Hippocampal formation (tissue), 2 donors: ENCODE results near the gene OSBPL10.
"Not testable (repeated sequence)": the region's sequence is repeated elsewhere in the genome, so short reads cannot be mapped to it uniquely, and the experiment has no call there.

Experiments used
- DNase-seq, 2 donors: peaks; one replicate each; lab custom pipeline; 2025; lab: John Stamatoyannopoulos, UW

The OSBPL10 gene

DNA sequence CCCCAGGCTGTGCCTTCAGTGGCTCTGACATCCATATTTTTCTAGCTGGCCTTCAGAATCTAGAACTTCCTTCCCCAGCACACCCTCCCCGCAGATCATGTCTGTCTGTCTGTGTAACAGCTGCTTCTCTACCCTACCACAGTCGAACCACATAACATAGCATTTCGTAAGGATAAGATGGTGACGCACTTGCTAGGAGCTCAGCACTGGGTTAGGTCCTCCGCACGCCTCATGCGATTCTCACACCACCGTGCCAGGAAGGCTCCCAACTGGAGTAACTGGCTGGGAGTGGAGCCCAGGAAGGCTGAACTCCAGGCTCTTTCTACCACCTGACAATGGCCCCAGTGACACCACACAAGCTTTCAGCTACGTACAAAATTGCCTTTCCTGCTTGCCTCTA is 279.8 kb downstream of the OSBPL10 start:
- DNase-seq: no peak

DNA sequence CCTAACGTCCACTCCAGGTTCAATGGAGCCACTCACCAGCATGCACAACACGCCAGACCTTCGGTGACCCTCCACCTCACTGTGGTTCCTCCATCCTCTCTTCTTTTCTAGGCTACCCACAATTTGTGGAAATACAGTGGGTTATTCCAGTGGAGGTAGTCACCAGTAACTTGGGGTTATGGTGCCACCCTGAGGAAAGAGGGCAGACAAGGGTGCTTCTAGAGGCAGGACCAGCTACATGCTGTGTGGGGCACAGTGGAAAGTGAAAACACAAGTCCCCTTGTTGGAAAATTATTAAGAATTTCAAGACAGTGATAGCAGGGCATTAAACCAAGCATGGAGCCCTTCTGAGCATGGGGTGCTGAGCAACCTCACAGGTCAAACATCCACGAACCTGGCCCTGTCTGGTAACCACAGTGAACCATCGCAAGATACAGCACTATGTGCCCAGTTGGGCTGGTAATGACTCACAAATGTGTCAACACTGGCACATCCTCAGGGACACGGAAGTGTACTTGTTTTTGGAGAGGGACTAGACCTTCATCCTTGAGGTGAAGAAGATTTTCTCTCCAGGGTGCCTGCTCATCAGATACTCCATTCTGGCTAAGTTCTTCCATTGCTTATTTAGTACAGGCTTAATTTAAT is 281.6 kb downstream of the OSBPL10 start:
- no peak for DNase-seq

DNA sequence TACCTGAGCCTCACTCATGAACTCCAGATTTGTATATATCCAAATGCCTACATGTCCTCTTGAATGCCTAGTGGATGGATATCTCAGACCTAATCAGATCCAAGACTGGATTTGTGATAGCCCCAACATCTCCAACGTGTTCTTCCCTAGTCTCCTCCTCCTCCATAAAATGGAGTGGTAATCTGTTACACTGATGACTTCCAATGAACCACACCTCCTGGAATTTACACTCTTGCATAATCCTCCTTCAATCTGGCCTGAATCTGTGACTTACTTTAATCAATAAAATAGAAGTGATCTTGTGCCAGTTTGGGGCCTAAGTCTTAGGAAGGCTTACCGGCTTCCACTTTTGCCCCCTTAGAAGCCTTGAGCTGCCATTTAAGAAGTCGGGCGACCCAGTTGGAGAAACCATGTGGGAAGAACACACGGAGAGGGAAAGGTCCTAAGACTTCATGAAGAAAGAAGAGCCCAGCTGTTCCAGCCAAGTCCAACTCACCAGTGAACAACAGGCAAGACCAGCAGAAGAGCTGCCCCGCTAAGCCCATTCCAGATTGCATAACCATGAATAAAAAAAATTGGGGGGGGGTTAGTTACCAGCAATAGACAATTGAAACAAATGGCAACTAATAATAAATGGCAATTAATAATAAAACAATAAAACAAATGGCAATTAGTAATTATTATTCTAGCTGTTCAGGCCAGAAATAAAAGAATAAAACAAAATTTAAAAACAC is 284.1 kb downstream of the OSBPL10 start:
- no peak for DNase-seq

DNA sequence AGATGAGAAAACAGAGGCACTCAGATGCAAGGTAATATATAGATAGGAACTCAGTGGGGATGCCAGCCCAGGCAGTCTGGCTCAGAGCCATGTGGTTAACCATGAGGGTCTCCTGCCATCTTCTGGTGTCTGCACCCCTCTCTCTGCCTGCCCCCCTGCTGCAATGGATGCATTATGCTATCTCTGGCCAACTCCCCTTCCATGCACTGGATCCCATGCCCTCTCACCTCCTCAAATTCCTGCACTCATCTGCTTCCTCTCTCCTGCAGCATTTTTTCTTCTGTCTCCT is 285.1 kb downstream of the OSBPL10 start:
- DNase-seq: no peak

DNA sequence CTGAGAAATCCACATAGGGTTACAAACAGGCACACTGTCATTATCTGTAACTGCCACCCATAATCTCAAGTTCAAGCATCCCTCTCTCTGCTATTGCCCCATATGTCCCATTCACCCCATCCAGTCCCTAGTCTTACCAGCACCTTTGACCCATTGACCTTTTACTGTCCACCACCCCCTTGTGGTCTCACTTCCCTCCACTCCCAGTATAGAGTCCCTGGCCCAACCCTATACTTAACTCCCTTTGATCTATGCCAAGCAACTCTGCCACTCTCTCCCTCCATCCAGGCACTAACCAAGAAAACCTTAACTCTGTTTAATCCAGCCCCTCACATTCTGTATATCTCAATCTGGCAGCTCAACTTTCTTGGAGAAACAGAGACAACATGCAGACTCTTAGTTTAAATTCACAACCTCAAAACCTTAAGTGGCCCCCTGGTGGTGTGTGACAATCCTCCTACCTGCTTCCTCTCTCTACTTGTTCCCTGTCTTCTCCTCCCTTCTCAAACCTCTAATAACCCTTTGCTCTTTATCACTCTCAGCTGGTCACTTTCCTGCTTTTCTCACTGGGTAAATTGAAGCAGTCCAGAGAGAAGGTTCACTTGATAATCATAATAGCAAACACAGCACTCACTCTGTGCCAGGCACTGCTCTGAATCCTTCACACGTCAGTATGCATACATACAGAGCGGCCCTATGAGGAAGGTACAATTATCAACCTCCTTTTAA is 285.6 kb downstream of the OSBPL10 start:
- no peak for DNase-seq

DNA sequence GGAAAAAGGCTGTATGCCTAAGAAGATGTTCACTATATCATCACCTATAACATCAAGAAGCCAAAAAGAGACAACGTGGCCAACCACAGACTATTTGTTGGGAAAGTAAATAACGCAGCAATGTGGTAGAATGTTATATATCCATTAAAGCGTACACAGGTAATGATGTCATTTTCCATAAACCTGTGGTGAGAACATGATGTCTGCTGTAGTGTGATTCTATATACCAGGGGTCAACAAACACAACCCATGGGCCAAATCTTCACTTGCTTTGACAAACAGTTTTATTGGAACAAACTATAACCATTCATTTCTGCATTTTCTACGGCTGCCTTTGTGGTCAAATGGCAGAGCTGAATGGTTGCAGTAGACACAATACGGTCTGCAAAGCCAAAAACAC is 287.7 kb downstream of the OSBPL10 start:
- DNase-seq: no peak

DNA sequence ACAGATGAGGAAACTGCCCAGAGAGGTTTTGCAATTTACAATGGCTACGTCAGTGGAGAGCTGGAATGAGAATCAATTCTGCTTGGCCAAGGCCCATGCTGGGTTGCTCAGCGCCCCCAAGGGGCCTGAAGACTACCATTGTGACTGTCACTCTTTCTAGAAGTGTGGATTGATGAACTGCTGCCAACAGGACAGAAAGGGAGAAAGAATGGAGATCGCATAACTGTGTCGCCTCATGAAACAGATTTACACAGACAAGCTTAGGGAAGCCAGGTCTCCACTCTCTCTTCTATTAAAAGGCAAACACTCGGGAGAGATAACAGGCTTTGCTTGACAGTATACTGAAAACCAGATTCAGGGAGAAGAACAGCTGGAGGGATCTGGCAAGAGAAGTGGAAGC is 288.3 kb downstream of the OSBPL10 start:
- DNase-seq: no peak

DNA sequence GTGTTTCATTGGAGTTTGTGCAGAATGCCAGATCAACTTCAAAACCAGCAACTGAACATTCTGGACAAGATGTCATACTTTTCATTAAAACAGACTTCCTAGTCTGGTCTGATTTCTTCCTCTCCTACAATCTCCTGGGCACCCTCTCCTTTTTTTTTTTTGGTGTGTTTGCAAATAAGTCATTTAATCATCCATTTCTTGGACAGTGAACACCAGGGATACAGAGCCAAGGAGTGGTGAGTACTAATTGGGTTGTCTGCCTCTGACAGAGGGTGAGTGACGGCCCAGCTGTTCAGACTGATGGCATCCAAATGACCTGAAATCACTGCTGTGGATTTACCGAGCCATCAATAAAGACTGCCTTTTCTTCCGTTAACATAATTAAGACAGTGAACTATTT is 290.3 kb downstream of the OSBPL10 start:
- no peak for DNase-seq

DNA sequence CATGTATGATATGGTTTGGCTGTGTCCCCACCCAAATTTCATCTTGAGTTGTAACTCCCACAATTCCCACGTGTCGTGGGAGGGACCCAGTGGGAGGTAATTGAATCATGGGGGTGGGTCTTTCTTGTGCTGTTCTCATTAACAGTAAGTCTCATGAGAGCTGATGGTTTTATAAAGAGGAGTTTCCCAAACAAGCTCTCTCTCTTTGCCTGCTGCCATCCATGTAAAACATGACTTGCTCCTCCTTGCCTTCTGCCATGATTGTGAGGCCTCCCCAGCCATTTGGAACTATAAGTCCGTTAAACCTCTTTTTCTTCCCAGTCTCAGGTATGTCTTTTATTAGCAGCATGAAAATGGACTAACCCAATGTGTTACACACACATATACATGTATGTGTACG is 291.5 kb downstream of the OSBPL10 start:
- DNase-seq: not testable (repeated sequence)

DNA sequence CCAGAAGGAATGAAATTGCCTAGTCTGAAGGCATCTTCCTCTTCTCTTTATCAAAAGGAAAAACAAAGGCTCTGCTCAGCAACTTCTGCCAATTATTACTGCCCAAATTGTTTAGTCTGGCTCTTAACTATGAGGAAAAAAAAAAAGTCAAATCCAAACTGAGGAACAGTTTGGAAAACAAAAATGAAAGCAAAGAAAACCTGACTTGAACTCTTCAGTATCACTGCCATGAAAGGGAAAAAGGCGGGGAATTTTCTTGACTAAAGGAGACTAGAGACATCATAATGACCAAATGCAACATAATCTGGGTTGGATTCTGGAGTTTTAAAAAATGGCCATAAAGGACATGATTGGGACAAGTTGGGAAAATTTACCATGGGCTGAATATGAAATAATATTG is 292.1 kb downstream of the OSBPL10 start:
- DNase-seq: no peak

DNA sequence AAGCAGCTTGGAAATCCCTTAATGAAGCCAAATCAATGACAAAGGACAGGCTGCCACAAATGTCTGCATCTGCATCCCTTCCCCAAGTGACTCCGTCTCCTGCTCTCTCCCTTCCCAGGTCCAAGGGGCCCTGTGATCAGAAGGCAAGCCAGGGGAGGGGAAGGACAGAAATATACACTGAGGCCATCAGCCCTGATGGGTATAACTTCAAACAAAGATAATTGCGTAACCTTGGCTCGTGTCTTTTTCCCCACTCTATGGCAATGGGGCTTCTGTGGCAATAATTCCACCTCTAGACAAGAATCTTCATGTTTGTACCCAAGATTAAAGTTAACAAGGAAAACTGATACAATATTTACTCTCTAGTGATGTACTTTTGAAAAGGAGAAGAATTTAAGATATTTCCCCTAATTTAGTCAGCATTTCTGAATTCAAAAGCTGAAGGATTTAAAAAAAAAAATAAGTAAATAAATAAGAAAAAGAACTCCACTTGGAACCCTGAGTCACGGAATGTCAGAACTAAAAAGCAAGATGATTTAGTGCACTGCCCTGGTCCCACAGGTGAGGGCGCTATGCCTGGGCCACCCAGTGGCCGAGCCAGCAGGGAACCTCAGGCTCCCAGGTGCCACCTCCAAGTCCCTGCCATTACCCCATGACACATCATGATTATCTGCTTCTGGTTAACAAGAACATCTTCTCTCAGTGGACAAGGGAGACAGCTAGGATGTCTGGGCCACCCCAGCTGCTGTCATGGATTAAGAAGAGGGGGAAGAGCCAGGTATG is 293.9 kb downstream of the OSBPL10 start:
- DNase-seq: no peak

DNA sequence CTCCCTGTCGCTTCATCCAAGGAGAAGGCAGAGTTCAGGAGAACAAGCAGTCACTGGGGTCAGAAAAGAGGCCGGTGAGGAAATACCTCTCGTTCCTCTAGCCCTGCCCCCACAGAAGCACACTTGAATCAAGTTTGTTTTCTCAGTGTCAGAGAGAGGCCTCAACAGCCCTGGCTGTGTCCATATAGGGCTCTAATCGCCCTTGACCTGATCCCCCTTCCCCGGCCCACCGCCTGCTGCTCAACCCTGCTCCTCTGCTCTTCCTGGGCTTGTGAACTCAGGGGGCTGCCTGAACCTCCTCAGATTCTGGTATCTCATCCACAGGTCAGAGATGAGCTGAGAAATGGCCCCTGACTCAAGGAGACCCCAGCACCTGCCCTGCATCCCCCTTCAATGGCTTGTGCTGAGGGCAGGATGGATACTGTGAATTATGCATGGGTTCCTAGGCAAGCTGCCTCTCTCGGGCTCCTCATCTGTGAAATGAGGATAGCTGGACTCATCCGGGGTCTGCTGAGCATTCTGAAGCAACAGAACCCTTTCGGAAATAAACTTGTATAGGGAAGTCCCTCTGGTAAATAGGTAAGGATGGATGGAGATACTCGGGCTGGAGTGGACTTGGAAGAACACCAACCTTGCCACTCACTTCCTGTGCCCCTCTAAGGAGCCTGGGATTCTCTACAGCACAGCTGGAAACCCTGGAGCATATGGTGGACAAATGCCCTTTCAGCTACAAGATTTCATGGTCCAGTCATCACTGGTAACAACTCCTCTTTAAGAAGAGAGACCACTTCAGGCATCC is 300.8 kb downstream of the OSBPL10 start:
- DNase-seq: no peak

DNA sequence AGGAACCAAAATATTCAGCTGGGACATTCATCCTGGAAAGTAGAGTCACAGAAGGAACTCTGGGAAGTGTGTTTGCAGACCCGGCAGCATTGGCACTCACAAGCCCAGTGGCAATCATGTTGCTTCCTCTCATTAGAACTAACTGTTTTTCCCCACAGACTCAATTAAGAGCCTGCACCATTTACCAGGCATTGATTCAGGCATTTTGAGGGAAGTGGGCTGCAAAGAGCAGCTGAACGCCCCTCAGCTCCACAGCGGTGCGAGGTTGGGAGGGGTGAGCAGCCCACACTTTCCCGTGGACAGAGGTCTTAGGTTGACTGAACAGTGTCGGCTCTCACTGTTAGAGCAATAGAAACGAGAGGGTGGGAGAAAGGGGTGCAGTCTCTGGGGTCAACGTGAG is 304.5 kb downstream of the OSBPL10 start:
- no peak for DNase-seq

DNA sequence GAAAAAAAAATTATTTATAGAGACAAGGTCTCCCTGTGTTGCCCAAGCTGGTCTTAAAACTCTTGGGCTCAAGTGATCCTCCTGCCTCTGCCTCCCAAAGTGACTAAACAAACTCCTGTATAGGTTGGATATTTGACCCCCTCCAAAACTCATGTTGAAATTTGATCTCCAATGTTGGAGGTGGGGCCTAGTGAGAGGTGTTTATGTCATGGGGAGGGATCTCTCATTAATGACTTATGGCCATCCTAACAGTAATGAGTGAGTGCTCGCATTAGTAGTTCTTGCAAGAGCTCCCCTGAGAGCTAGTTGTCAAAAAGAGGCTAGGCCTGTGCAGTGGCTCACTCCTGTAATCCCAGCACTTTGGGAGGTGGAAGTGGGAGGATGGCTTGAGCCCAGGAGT is 307.1 kb downstream of the OSBPL10 start:
- DNase-seq: no peak

DNA sequence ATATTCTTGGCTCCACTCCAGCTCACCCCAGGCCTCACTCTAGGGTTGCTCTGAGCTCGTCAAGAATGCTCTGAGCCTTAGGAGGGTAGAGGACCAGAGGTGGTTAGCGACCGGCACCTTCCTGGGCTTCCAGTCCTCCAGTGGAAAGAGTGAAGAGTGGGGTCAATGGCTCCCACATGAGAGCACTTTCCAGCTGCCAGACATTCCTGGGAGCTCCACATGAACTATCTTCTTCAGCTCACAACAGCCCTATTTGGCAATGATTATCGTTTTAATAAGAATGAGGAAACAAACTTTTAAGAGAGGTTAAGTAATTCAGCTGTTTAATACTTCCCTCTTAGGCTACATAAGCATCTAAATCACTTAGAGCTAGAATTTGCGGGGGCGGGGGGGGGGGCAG is 309.1 kb downstream of the OSBPL10 start:
- DNase-seq: no peak

DNA sequence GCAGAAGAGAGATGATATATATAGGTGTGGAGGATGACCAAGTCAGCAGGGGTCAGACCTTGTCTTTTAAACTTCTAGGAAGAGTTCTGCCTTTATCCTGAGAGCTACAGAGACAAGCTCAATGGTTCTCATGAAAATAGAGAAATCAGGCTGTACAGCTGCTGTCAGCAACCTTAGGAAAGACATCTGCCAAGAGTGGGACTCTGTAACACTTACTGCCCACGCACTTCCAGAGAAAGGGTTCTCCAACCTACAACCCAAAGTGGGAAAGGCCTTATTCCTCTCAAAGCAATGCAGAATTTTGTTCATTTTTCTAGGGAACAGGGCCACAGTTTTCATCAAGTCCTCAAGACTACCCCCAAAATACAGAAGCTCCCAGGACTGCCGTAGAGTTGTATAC is 309.6 kb downstream of the OSBPL10 start:
- no peak for DNase-seq

DNA sequence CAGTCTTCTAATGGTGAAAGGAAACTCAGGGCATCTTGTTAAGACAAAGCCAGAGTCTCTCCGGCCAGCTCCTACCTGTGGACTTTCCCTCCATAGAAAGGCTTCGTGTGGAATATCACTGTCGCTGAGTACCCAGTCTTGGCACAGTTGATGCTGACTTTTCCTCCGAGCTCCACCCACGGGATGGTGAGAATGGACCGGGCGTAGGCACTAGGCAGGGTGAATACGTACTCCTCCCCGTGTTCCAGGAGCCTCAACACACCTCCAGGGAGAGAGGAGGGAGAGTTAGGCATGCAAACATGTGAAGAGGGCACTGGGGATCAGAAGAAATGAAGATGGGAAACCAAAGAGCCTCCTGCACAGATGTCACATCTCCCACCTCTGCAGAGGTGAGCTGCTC is 310.3 kb downstream of the OSBPL10 start:
- DNase-seq: no peak

DNA sequence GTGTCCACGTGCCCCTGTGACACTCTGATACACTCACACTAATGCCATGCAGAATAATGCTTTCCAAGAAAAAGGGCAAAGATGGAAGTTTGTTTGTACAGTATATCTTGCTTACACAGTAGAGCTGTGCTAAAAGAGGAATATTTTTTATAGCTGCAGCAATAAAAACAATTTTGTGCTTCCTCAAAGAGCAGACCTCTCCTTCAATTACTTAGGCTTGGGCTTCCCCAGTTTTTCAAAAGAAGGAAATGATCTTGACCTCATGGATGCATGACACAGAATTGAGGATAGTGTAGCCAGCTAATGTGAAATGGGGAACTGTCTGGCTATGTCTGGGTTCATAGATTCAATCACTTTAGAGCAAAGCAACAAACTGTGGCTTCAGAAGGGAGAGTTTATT is 310.9 kb downstream of the OSBPL10 start:
- no peak for DNase-seq

DNA sequence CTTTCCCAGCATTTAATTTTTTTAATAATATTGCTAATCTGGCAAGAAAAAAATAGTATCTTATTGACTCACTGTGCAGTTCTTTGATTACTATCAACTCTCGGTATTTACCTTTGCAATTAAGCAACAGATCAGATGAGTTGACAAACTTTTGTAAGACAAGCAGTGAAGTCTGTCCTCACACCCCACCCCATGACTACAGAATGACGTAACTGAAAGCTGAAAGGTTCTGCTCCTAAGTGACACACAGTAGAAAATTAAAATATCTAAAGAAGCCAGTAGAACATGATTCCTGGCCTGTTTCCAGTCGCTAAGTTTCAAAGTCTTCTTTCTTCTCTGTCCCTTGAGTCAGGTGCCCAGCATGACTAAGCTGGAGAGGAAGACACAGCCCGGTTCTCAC is 312.8 kb downstream of the OSBPL10 start:
- no peak for DNase-seq

DNA sequence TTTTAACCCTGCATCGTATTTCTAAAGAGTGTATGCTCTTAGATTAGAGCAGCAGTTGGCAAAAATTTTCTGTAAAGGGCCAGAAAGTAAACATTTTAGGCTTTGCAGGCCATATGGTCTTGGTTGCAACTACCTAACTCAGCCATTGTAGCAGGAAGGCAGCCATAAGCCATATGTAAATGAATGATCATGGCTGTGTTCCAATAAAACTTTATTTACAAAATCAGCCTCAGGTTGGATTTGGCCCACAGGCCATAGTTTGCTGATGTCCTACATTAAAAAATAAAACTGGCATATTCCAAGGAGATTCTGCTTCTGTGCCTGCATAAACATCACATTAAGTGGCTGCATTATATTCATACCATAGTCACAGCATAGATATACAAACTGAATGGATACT is 313.5 kb downstream of the OSBPL10 start:
- no peak for DNase-seq

DNA sequence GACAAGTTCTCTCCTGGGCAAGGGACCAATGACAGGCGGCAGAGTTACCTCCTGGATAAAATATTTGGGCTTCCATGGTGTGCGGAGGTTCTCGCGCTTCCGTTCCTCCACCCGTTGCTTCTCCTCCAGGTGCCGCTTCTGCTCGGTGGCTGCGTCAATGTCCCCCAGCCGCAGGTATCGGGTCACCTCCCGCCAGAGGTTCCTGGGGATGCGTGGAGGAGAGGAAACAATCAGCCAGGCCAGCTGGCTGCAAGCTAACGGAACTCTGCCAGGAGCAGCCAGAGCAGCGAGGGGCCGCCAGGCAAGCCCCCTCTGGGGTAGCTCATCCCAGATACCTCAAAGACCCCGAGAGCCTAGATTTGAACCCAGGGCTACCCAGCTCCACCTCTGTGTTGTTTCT is 317.0 kb downstream of the OSBPL10 start:
- no peak for DNase-seq
